ENCODE results near the gene NTRK3.

NTRK3 gene

GRCh38 chr15:88256279-88257230, at the start of gene NTRK3:
TSS of gene NTRK3 (minus strand) at chr15:88256739. CDS start at chr15:88256153, 586 bp downstream.
- DNase-seq: no peak

GRCh38 chr15:88303395-88303794, 46.9 kb upstream of the NTRK3 start:
- no peak for DNase-seq

GRCh38 chr15:88302373-88302772, 45.8 kb upstream of the NTRK3 start:
- no peak for DNase-seq

- DNase-seq: no peak
These were observed 44.8 kb upstream of the NTRK3 start for GRCh38 chr15:88301311-88301710.

GRCh38 chr15:88300861-88301260, 44.3 kb upstream of the NTRK3 start:
- DNase-seq: no peak

GRCh38 chr15:88300089-88300488, 43.5 kb upstream of the NTRK3 start:
- DNase-seq: no peak

GRCh38 chr15:88299497-88299896, 43.0 kb upstream of the NTRK3 start:
- DNase-seq: no peak

GRCh38 chr15:88288661-88289060, 32.1 kb upstream of the NTRK3 start:
- no peak for DNase-seq

GRCh38 chr15:88288206-88288605, 31.7 kb upstream of the NTRK3 start:
- no peak for DNase-seq

GRCh38 chr15:88284318-88284998, 27.9 kb upstream of the NTRK3 start:
- DNase-seq: no peak

GRCh38 chr15:88282614-88283013, 26.1 kb upstream of the NTRK3 start:
- no peak for DNase-seq

GRCh38 chr15:88276821-88277410, 20.4 kb upstream of the NTRK3 start:
- no peak for DNase-seq

GRCh38 chr15:88275804-88276203, 19.3 kb upstream of the NTRK3 start:
- no peak for DNase-seq

GRCh38 chr15:88274553-88275460, 18.3 kb upstream of the NTRK3 start:
- no peak for DNase-seq

- no peak for DNase-seq
These were observed 15.9 kb upstream of the NTRK3 start for GRCh38 chr15:88272421-88272820.

GRCh38 chr15:88269356-88270062, 13.0 kb upstream of the NTRK3 start:
- no peak for DNase-seq

- no peak for DNase-seq
These were observed 11.2 kb upstream of the NTRK3 start for GRCh38 chr15:88267720-88268119.

- DNase-seq: no peak
These were observed 9.6 kb upstream of the NTRK3 start for GRCh38 chr15:88266170-88266569.

GRCh38 chr15:88264622-88265021, 8.1 kb upstream of the NTRK3 start:
- DNase-seq: no peak

GRCh38 chr15:88262064-88262463, 5.5 kb upstream of the NTRK3 start:
- no peak for DNase-seq

GRCh38 chr15:88258093-88258641, 1.6 kb upstream of the NTRK3 start:
- DNase-seq: no peak

All from SHP77 treated with DMSO at 0.1 percent for 48 hours (cell line).